IMR-90 (cell line): ENCODE data around the gene SLC38A5. TPM values are rescaled to one million over a fixed set of nuclear protein-coding genes. Genes with fewer than 3 reads are reported as not detected.
"Not testable (repeated sequence)": the region's sequence is repeated elsewhere in the genome, so short reads cannot be mapped to it uniquely, and the experiment has no call there.

Experiments
- ATAC-seq: fragments of 200-7000 bp; cut with Tn5 transposase; 2 replicates; pipeline ENCODE4 v1.9.1; 2020; ENCODE audit warnings: low read depth, mild to moderate bottlenecking, moderate library complexity
- BruUV-seq: library from RNA; stranded (reverse); fragments of 400-500 nt; replicated peaks from 2 replicates; lab custom pipeline; 2021; lab: Mats Ljungman, UMichigan
- CTCF ChIA-PET: fragments of 300-600 bp; formaldehyde crosslinking; extraction: SDS; loops from one replicate; lab custom pipeline; 2021; ENCODE audit warnings: antibody characterized with exemption; lab: Yijun Ruan, JAX
- POLR2A ChIA-PET: fragments of 300-600 bp; sonication (Branson Sonifier 250); formaldehyde crosslinking; loops from one replicate; lab custom pipeline; 2022; ENCODE audit warnings: antibody characterized with exemption; ENCODE audit not compliant: unreplicated experiment; lab: Charles Lee
- DNase-seq: peaks from one replicate; pipeline ENCODE4 v3.0.0; 2013
- H2AFZ ChIP-seq: replicated peaks from 2 replicates; pipeline ENCODE3; 2013; ENCODE audit warnings: low read length, mild to moderate bottlenecking; ENCODE audit not compliant: poor library complexity
- H2AK5ac ChIP-seq: 2 replicates; pipeline ENCODE4 v1.6.1; 2013; ENCODE audit warnings: low read depth, low read length, inconsistent platforms
- H2AK9ac ChIP-seq: replicated peaks from 2 replicates; pipeline ENCODE3; 2013; ENCODE audit warnings: mild to moderate bottlenecking, low read depth, low read length, moderate library complexity; ENCODE audit not compliant: poor library complexity
- H2BK120ac ChIP-seq: 2 replicates; pipeline ENCODE4 v1.6.1; 2013; ENCODE audit warnings: low read depth, low read length, inconsistent platforms
- H2BK15ac ChIP-seq: 3 replicates; pipeline ENCODE4 v1.6.1; 2013; ENCODE audit warnings: low read depth, low read length, inconsistent platforms
- H2BK20ac ChIP-seq: 2 replicates; pipeline ENCODE4 v1.6.1; 2013; ENCODE audit warnings: low read depth, mild to moderate bottlenecking, inconsistent platforms, low read length, moderate library complexity
- H2BK5ac ChIP-seq: 2 replicates; pipeline ENCODE4 v1.6.1; 2013; ENCODE audit warnings: mild to moderate bottlenecking, low read depth, low read length, inconsistent platforms; ENCODE audit not compliant: poor library complexity, severe bottlenecking
- H3K14ac ChIP-seq: replicated peaks from 2 replicates; pipeline ENCODE4 v1.6.1; 2013; ENCODE audit warnings: low read depth, low read length, inconsistent platforms
- H3K18ac ChIP-seq: 2 replicates; pipeline ENCODE4 v1.6.1; 2013; ENCODE audit warnings: low read depth, low read length, control low read depth
- H3K23ac ChIP-seq: 2 replicates; pipeline ENCODE4 v1.6.1; 2013; ENCODE audit warnings: low read depth, low read length, inconsistent platforms
- H3K27ac ChIP-seq: 2 replicates; pipeline ENCODE4 v1.5.1; 2013; ENCODE audit warnings: mild to moderate bottlenecking, control low read depth, low read length; ENCODE audit not compliant: insufficient read depth
- H3K27me3 ChIP-seq: 2 replicates; pipeline ENCODE4 v1.6.1; 2013; ENCODE audit warnings: low read length; ENCODE audit not compliant: control insufficient read depth, insufficient read depth
- H3K36me3 ChIP-seq: 2 replicates; pipeline ENCODE4 v1.6.1; 2013; ENCODE audit warnings: low read length, mixed read lengths; ENCODE audit not compliant: control insufficient read depth, insufficient read depth
- H3K4ac ChIP-seq: 2 replicates; pipeline ENCODE4 v1.6.1; 2013; ENCODE audit warnings: low read depth, low read length, inconsistent platforms
- H3K4me1 ChIP-seq: 2 replicates; pipeline ENCODE4 v1.6.1; 2013; ENCODE audit warnings: low read length, mixed read lengths; ENCODE audit not compliant: control insufficient read depth, insufficient read depth
- H3K4me2 ChIP-seq: 2 replicates; pipeline ENCODE4 v1.6.1; 2013; ENCODE audit warnings: low read depth, mild to moderate bottlenecking, control low read depth, low read length, moderate library complexity
- H3K4me3 ChIP-seq: 2 replicates; pipeline ENCODE4 v1.5.1; 2013; ENCODE audit warnings: low read depth, mild to moderate bottlenecking, control low read depth, low read length, moderate library complexity; ENCODE audit not compliant: insufficient read depth
- H3K56ac ChIP-seq: 2 replicates; pipeline ENCODE4 v1.6.1; 2013; ENCODE audit warnings: low read length, inconsistent platforms; ENCODE audit not compliant: insufficient read depth; ENCODE audit errors: extremely low read depth
- H3K79me1 ChIP-seq, 2 experiments: 2 replicates each; pipeline ENCODE4 v1.6.1; 2013; ENCODE audit warnings: low read length in 2 of 2, inconsistent platforms in 1 of 2, low read depth in 1 of 2
- H3K9ac ChIP-seq: 2 replicates; pipeline ENCODE4 v1.6.1; 2013; ENCODE audit warnings: low read depth, low read length, control low read depth
- H3K9me1 ChIP-seq: 2 replicates; pipeline ENCODE4 v1.6.1; 2013; ENCODE audit warnings: low read length, inconsistent platforms; ENCODE audit not compliant: insufficient read depth
- H3K9me3 ChIP-seq: 2 replicates; pipeline ENCODE4 v1.6.1; 2013; ENCODE audit warnings: low read length; ENCODE audit not compliant: control insufficient read depth, insufficient read depth
- H4K20me1 ChIP-seq: 2 replicates; pipeline ENCODE4 v1.6.1; 2013; ENCODE audit warnings: low read length, inconsistent platforms; ENCODE audit not compliant: insufficient read depth
- H4K5ac ChIP-seq: 2 replicates; pipeline ENCODE4 v1.6.1; 2013; ENCODE audit warnings: mild to moderate bottlenecking, low read depth, low read length, control low read depth
- H4K8ac ChIP-seq, 2 experiments: 2 replicates each; pipeline ENCODE4 v1.6.1; 2013; ENCODE audit warnings: low read depth in 2 of 2, low read length in 2 of 2, control low read depth in 1 of 2, inconsistent platforms in 1 of 2
- H4K91ac ChIP-seq: 2 replicates; pipeline ENCODE4 v1.6.1; 2013; ENCODE audit warnings: low read depth, low read length, inconsistent platforms; ENCODE audit not compliant: insufficient read depth
- WGBS, 2 experiments: methylation state at CpG; one replicate each; pipeline versions ENCODE4 v1.1.5 to v1.1.7; 2013; ENCODE audit warnings: missing lambda C conversion rate in 2 of 2; ENCODE audit not compliant: insufficient read length in 1 of 2; ENCODE audit errors: extremely low coverage in 2 of 2; 5-methylcytosine and 5-hydroxymethylcytosine counted together
- dilution Hi-C: fragments of 300-500 bp; cut with HindIII; formaldehyde crosslinking; loops from one replicate; pipeline ENCODE4 v1.14.3; 2018; ENCODE audit warnings: low sequenced_read_pairs; ENCODE audit not compliant: unreplicated experiment
- in situ Hi-C: fragments of 300-500 bp; cut with MboI; formaldehyde crosslinking; loops from 3 replicates; pipeline ENCODE4 v1.14.3; 2019; ENCODE audit warnings: low sequenced_read_pairs, inconsistent platforms, mixed read lengths
- intact Hi-C: fragments of 100-400 bp; cut with micrococcal nuclease; formaldehyde crosslinking; loops from 2 replicates; pipeline ENCODE4 v1.10.0; 2022
- polyA plus RNA-seq, 3 experiments: library from polyadenylated mRNA; depleted of rRNA; stranded (reverse); fragments of >200 nt; gene quantifications; 2 replicates each; pipeline ENCODE4 v1.2.3, GENCODE V29; 2012; ENCODE audit warnings: low replicate concordance in 1 of 3
- total RNA-seq: library from RNA; depleted of rRNA; stranded (reverse); fragments of >200 nt; gene quantifications from 2 replicates; pipeline ENCODE4 v1.2.3, GENCODE V29; 2012

Gene SLC38A5
- total and polyA plus RNA-seq, 2 of the 4 experiments (the other 2 are of a cell fraction): 12.2 to 20.4 TPM

GRCh38 chrX:48433713-48434112 lies 36.3 kb downstream of the SLC38A5 start:
- H3K18ac ChIP-seq, H3K9me3 ChIP-seq, H3K4me2 ChIP-seq, H3K4ac ChIP-seq, H3K4me1 ChIP-seq, H2BK20ac ChIP-seq, H3K56ac ChIP-seq, H2AFZ ChIP-seq, H3K9me1 ChIP-seq, H3K9ac ChIP-seq, POLR2A ChIA-PET, H4K91ac ChIP-seq, dilution Hi-C loops, H2BK120ac ChIP-seq, ATAC-seq, H3K36me3 ChIP-seq, BruUV-seq, H3K4me3 ChIP-seq, H3K79me1 ChIP-seq, intact Hi-C loops, CTCF ChIA-PET, H4K20me1 ChIP-seq, in situ Hi-C loops, H2BK5ac ChIP-seq, H3K23ac ChIP-seq, H4K5ac ChIP-seq, H3K14ac ChIP-seq, H4K8ac ChIP-seq, H3K27ac ChIP-seq, H2AK9ac ChIP-seq, H3K27me3 ChIP-seq, H2AK5ac ChIP-seq, DNase-seq, H2BK15ac ChIP-seq: not testable (repeated sequence)
- WGBS, 2 experiments: 68% methylated on average over 6 of the region's 13 CpGs; no CpG with 5 or more reads in 1 of the 2 experiments

- H2BK120ac ChIP-seq, H2AK9ac ChIP-seq, H3K27ac ChIP-seq, H3K4me1 ChIP-seq, H3K4me3 ChIP-seq, H3K9me1 ChIP-seq, POLR2A ChIA-PET, H2BK15ac ChIP-seq, H4K20me1 ChIP-seq, H2BK20ac ChIP-seq, H2BK5ac ChIP-seq, H3K4me2 ChIP-seq, DNase-seq, H3K18ac ChIP-seq, H3K79me1 ChIP-seq, BruUV-seq, H3K9me3 ChIP-seq, H3K14ac ChIP-seq, H3K36me3 ChIP-seq, H4K8ac ChIP-seq, dilution Hi-C loops, H4K5ac ChIP-seq, H3K56ac ChIP-seq, H3K23ac ChIP-seq, H2AFZ ChIP-seq, in situ Hi-C loops, H3K27me3 ChIP-seq, ATAC-seq, intact Hi-C loops, H4K91ac ChIP-seq, H3K9ac ChIP-seq, H2AK5ac ChIP-seq, H3K4ac ChIP-seq, CTCF ChIA-PET: not testable (repeated sequence)
- WGBS, 2 experiments: no CpG with 5 or more reads among the region's 4 CpGs
These were observed 39.9 kb downstream of the SLC38A5 start for GRCh38 chrX:48430166-48430565.
